Stimulated activated effector memory CD8-positive, alpha-beta T cell treated with anti-CD3 and anti-CD28 coated beads, Interleukin-12 subunit alpha, Interleukin-12 subunit beta, amount 100 ng/mL, for 72 hours (primary cell): ENCODE data around the gene DPM1.

Experiments
- ATAC-seq: fragments of 150-1000 bp; cut with Tn5 transposase; 2 replicates; pipeline ENCODE4 v1.10.0; 2021
- DNase-seq, 2 donors: peaks; one replicate each; pipeline ENCODE4 v3.0.0; 2021 to 2022; ENCODE audit warnings: low spot score in 2 of 2
- H3K27ac Mint-ChIP-seq: one replicate; pipeline ENCODE4 v1.8.0; 2022; ENCODE audit warnings: mild to moderate bottlenecking, mixed read lengths
- H3K36me3 Mint-ChIP-seq: one replicate; pipeline ENCODE4 v1.8.0; 2022; ENCODE audit warnings: mild to moderate bottlenecking, mixed read lengths
- H3K4me1 Mint-ChIP-seq: one replicate; pipeline ENCODE4 v1.8.0; 2022; ENCODE audit warnings: mixed read lengths
- H3K4me3 Mint-ChIP-seq: one replicate; pipeline ENCODE4 v1.8.0; 2022; ENCODE audit warnings: mild to moderate bottlenecking, mixed read lengths
- H3K9me3 Mint-ChIP-seq: one replicate; pipeline ENCODE4 v1.8.0; 2022; ENCODE audit warnings: mixed read lengths

The DPM1 gene

DNA sequence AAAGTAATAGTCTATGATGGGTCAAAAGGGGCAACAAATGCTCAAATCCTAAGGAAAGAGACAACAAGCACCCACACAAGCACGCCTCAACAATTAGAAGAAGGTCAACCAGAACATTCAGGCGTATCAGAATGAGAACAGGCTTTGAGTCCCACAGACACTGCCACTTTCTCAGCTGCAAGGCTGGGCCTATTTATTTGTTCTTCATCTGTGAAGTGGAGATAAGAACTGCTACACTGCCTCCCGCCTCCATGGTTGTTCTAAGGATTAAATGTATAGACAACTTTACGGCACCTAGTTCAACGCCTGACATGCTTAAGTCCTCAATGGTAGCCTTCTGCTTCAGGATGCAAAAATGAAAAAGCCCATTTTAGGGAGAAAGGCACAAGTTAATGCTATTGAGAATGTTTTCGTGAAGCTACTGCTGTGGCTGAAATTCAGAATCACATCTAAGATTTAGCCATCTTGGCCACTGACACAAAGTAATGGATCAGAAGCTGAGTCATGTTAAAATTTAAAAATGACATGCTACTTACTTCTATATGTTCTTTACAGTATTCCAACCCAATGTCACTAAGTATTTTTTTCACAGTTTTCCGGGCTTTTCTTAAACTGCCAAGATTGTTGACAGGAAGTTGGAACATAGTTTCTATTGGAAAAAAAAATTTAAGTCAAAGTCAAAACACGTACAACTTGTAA is 54.8 kb downstream of the DPM1 start:
- Mint-ChIP-seq H3K4me3 (no peak overlapping the region), H3K9me3 (no peaks in the 10 kb centered on the region), H3K27ac (peak overlapping the region; percentile 67), H3K36me3 (peaks cover 98% of the 10 kb centered on the region), H3K4me1 (peaks cover 18% of the 10 kb centered on the region)
- no peak for DNase-seq
- ATAC-seq, result no peak

DNA sequence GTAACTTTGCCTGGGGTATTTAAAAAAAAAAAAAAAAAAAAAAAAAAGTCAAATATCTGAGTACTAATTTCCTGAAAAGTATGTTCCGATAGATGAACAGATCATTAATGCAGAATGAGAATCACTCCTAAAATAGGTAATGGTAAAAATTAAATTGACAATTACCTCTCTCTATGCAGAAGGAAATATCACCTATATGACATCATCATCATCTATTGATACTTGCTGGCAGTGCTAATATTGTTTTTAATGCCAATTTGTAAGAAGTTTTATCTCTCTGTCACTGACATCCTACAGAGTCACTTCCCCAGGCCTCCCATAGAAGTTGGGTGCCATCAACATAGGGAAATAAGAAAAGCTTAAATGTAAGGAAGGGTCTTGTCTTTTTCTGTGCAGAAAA is 57.0 kb downstream of the DPM1 start:
- Mint-ChIP-seq H3K9me3 (no peaks in the 10 kb centered on the region), H3K4me1 (peaks cover 23% of the 10 kb centered on the region), H3K36me3 (peaks cover 98% of the 10 kb centered on the region), H3K4me3 (no peak overlapping the region), H3K27ac (no peak overlapping the region)
- DNase-seq (no peak), ATAC-seq (no peak)

DNA sequence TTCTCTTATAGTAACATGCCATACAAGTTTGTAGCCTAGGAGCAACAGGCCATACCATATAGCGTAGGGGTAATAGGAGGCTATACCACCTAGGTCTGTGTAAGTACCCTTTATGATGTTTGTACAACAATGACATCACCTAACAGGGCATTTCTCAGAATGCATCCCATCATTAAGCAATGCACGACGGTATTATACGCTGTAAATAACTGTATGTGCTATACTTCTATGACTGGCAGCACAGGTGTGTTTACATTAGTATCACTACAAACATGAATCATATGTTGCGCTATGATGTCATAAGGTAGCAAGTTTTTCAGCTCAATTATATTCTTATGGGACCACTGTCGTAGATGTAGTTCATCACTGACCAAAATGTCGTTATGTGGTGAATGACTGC is 58.1 kb downstream of the DPM1 start:
- peaks cover 97% of the 10 kb centered on the region for H3K36me3 Mint-ChIP-seq
- no peak for DNase-seq

DNA sequence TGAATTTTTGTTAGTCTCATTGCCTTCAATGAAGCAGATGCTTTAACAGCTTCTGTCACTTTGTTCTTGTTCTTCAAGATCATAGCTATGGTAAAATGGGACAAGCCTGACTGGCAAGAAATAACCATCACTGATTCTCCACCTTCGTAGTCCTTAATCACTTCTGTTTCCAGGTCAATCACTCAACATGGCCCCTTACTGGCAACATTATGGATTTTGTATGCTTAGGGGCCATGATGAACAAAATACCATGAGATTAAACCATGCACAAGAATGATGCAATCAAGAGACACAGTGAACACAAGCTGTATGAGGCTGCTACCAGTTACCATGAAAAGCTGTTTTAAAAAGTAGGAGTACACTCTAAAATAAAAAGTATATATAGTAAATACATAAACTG is 59.9 kb downstream of the DPM1 start:
- Mint-ChIP-seq H3K4me3 (no peak overlapping the region), H3K27ac (peak overlapping the region; percentile 26), H3K9me3 (no peaks in the 10 kb centered on the region), H3K4me1 (peaks cover 19% of the 10 kb centered on the region), H3K36me3 (peaks cover 97% of the 10 kb centered on the region)
- ATAC-seq (no peak), DNase-seq (no peak)

More for the DNA sequence above, 58.1 kb downstream of the DPM1 start:
- Mint-ChIP-seq H3K4me1 (peaks cover 18% of the 10 kb centered on the region), H3K27ac (no peak overlapping the region), H3K9me3 (no peaks in the 10 kb centered on the region), H3K4me3 (no peak overlapping the region)
- ATAC-seq, result no peak

DNA sequence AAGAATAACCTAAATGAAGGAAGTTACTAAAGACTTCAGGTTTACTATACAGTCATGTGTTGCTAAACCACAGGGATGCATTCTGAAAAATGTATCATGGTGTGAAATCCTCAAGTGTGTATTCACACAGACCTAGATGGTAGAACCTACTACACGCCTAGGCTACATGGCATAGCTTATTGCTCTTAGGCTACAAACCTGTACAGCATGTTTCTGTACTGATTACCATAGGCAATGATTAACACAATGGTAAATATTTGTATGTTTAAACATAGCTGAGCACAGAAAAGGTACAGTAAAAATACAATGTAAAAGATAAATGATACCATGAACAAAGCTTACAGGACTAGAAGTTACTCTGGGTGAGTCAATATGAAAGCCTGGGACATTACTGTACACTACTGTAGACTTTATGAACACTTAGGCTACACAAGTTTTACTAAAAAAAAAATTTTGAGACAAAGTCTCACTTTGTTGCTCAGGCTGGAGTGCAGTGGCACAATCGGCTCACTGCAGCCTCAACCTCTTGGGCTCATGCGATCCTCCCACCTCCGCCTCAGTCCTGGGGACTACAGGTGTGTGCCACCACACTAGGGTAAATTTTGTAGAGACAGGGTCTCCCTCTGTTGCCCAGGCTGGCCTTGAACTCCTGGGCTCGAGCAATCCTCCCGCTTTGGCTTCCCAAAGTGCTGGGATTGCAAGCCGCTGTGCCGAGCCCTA is 63.1 kb downstream of the DPM1 start:
- ATAC-seq (peak; percentile 82), DNase-seq (no peak)
- Mint-ChIP-seq H3K4me1 (peaks cover 31% of the 10 kb centered on the region), H3K4me3 (no peak overlapping the region), H3K36me3 (peaks cover 99% of the 10 kb centered on the region), H3K27ac (no peak overlapping the region), H3K9me3 (no peaks in the 10 kb centered on the region)

DNA sequence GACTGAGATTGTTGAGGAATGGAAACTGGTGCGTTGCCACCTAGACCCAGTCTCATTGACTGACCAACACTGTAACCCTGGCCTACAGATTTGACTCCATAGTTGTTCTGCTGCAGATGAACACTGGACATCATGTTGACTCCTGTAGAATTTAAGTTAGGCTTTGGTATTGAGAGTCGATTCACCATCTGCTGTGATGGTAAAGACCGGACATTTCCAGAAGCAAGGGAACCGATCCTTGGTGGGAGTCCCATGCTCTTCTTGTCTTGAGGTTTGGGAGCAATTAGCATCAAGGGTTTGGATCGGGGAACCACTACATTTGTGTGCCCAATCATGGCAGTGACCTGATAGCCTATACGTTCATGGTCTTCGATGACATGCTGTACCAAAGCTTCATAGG is 64.7 kb downstream of the DPM1 start:
- H3K36me3 Mint-ChIP-seq, result peaks cover 99% of the 10 kb centered on the region
- H3K27ac Mint-ChIP-seq, result peak overlapping the region; percentile 72
- peaks cover 31% of the 10 kb centered on the region for H3K4me1 Mint-ChIP-seq
- DNase-seq (no peak), ATAC-seq (no peak)
- H3K9me3 Mint-ChIP-seq, result no peaks in the 10 kb centered on the region
- no peak overlapping the region for H3K4me3 Mint-ChIP-seq

DNA sequence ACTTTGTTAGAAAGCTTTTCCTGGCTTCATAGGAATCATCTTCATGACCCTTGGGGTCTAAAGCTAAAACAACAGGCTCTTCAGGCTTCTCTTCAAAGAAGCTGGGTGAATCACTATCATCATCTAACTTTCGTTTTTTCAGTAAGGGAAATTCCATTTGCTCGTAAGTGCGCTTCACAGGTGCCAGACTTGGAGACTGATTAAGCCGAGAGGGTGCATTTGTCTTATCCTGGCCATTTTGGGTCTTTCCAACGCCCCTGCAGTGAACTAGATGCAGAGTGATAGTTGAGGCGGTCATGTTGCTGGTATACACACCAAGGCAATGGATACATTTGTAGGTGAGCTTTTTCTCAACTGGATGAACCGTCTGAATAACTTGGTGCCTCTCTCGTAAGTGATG is 65.9 kb downstream of the DPM1 start:
- peaks cover 99% of the 10 kb centered on the region for H3K36me3 Mint-ChIP-seq

DNA sequence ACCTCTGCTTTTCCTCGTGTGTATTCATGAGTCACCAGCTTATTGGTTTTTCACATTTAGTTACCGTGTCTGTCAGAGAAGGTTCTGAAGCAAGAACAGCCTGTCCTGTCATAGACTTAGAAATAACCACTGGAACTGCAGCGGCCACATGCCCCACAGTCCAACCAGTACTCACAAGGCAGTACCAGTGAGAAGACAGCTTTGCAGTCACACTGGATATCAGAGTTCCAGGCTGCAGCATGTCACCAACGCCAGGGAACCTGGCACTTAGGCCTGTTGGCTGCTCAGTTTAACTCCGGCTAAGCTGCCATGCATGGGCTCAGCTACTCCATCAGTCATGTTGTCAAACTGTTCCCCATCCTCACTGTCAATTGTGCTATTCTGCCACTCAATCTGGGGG is 67.2 kb downstream of the DPM1 start:
- ATAC-seq (peak; percentile 58), DNase-seq (no peak)
- peaks cover 91% of the 10 kb centered on the region for H3K36me3 Mint-ChIP-seq
- peak overlapping the region; percentile 72 for H3K27ac Mint-ChIP-seq
- peaks cover 25% of the 10 kb centered on the region for H3K4me1 Mint-ChIP-seq
- no peaks in the 10 kb centered on the region for H3K9me3 Mint-ChIP-seq
- no peak overlapping the region for H3K4me3 Mint-ChIP-seq

More for the DNA sequence above, 65.9 kb downstream of the DPM1 start:
- H3K4me3 Mint-ChIP-seq, result no peak overlapping the region
- DNase-seq (no peak), ATAC-seq (peak; percentile 52)
- H3K4me1 Mint-ChIP-seq, result peaks cover 29% of the 10 kb centered on the region
- H3K27ac Mint-ChIP-seq, result peak overlapping the region; percentile 72
- H3K9me3 Mint-ChIP-seq, result no peaks in the 10 kb centered on the region

DNA sequence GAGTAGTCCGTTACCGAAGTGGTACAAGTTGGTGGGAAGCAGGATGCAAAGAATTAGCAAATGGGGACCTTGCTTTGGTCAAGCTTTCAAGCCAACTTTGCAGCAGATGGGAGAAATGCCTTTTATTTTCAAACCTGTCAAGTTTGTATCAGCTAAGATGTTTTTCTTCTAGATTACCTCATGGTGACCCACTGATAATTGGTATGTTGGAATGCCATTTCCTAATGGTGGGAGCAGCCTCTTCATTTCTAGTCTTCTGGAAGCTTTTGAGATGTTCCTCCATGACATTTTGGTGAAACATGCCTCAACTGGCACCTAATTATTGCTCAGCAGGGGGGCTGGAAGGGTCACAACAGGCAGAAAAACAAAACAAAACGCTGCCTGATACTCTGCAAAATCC is 70.8 kb downstream of the DPM1 start:
- DNase-seq, result no peak
- H3K4me3 Mint-ChIP-seq, result no peak overlapping the region
- peaks cover 77% of the 10 kb centered on the region for H3K36me3 Mint-ChIP-seq
- no peak overlapping the region for H3K27ac Mint-ChIP-seq
- ATAC-seq, result no peak
- H3K9me3 Mint-ChIP-seq, result no peaks in the 10 kb centered on the region
- H3K4me1 Mint-ChIP-seq, result peaks cover 15% of the 10 kb centered on the region

DNA sequence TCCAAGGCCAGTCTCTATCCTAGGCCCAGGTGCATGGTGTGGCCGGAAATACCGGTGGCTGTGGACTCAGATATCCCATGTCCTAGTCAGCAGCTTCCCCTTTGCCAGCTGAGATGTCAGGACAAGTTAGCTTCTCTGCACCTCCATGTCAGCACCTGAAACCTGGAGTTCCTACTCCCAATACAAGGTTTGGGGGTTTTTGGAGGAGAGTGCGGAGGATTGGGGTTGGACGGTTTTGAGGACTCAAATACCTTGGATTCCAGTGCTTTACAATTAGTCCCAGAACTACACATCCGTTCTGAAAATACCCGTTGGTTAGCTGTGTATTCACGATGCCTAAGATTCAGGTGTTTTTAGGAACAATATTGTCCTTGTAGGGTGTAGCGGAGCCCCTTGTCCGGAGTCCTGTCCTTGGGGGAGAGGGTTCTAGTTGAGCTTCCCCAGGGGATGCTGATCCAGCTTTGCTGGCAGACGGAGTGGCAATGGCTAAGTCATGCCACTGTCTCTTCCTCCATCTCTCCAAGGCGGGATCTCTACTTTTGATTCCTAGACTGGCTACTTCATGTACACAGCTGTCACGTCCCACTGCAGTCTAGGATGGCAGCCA is 72.0 kb downstream of the DPM1 start:
- H3K36me3 Mint-ChIP-seq, result peaks cover 64% of the 10 kb centered on the region
- peak overlapping the region; percentile 69 for H3K27ac Mint-ChIP-seq
- H3K4me3 Mint-ChIP-seq, result no peak overlapping the region
- H3K4me1 Mint-ChIP-seq, result peaks cover 2% of the 10 kb centered on the region
- DNase-seq (no peak), ATAC-seq (peak; percentile 11)
- H3K9me3 Mint-ChIP-seq, result no peaks in the 10 kb centered on the region

DNA sequence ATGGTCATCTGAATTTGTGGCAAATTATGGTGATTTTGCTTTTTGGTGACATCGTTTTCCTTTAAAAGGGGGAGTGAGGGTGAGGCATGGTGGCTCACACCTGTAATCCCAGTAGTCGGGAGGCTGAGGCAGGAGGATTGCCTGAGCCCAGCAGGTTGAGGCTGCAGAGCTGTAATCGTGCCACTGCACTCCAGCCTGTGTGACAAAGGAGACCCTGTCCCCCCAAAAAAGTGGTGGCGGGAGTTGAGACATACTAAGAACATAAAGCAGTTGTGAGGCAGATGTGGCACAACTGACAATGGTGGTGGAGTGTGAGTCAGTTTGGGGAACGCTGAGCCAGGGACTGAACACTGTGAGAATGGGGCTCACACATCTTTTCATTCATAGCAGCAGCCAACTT is 72.6 kb downstream of the DPM1 start:
- no peaks in the 10 kb centered on the region for H3K9me3 Mint-ChIP-seq
- peaks cover 59% of the 10 kb centered on the region for H3K36me3 Mint-ChIP-seq
- H3K4me3 Mint-ChIP-seq, result no peak overlapping the region
- H3K4me1 Mint-ChIP-seq, result no peaks in the 10 kb centered on the region
- no peak for ATAC-seq
- peak overlapping the region; percentile 69 for H3K27ac Mint-ChIP-seq
- no peak for DNase-seq

DNA sequence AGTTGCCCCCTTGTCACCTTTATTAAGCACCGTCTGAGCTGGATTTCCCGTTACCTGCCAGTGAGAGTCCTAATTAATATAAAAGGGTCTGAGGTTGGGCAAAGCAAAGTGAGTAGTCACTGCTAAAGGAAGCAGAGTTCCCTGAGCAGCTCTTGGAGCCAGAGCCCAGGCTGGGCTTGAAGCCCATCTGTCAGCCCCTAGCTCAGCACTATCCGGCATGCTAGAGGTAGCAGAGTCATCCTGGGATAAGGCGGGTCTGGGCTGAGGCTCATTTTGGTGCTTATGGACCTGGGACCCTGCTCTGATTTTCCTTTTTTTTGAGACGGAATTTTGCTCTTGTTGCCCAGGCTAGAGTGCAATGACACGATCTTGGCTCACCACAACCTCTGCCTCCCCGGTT is 73.3 kb downstream of the DPM1 start:
- Mint-ChIP-seq H3K4me1 (no peaks in the 10 kb centered on the region), H3K36me3 (peaks cover 52% of the 10 kb centered on the region), H3K9me3 (no peaks in the 10 kb centered on the region), H3K27ac (no peak overlapping the region), H3K4me3 (no peak overlapping the region)
- no peak for DNase-seq
- ATAC-seq, result peak; percentile 36
